ENCODE data around the gene STX18. TPM values are rescaled to one million over a fixed set of nuclear protein-coding genes. Genes with fewer than 3 reads are reported as not detected.

The STX18 gene
- total RNA-seq, 6 experiments from 2014 or later = 11.7 to 18.4 (median 15.8) TPM

- H3K4me1 ChIP-seq = no peaks in the 10 kb centered on the region
- DNase-seq = no peak
- H3K9me3 ChIP-seq = no peaks in the 10 kb centered on the region
- intact Hi-C loops (cut with DNase I) = no loop called here
- no peak for TF ChIP-seq POLR2A (IDR thresholded peaks at IDR 0.05)
- TF ChIP-seq, protein P1, sequence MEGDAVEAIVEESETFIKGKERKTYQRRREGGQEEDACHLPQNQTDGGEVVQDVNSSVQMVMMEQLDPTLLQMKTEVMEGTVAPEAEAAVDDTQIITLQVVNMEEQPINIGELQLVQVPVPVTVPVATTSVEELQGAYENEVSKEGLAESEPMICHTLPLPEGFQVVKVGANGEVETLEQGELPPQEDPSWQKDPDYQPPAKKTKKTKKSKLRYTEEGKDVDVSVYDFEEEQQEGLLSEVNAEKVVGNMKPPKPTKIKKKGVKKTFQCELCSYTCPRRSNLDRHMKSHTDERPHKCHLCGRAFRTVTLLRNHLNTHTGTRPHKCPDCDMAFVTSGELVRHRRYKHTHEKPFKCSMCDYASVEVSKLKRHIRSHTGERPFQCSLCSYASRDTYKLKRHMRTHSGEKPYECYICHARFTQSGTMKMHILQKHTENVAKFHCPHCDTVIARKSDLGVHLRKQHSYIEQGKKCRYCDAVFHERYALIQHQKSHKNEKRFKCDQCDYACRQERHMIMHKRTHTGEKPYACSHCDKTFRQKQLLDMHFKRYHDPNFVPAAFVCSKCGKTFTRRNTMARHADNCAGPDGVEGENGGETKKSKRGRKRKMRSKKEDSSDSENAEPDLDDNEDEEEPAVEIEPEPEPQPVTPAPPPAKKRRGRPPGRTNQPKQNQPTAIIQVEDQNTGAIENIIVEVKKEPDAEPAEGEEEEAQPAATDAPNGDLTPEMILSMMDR (IDR thresholded peaks at IDR 0.05) = no peak
- ATAC-seq = no peak
- no peaks in the 10 kb centered on the region for H3K36me3 ChIP-seq
- no peak overlapping the region for H3K27ac ChIP-seq
- H3K27me3 ChIP-seq = no peaks in the 10 kb centered on the region
- WGBS (ENCODE audit: insufficient coverage, low coverage, low lambda C conversion rate, missing lambda C conversion rate) = 75% methylated on average over 8 of the region's 15 CpGs
- no peak overlapping the region for H3K4me3 ChIP-seq
These were observed 136.4 kb downstream of the STX18 start for GRCh38 chr4:4405358-4405962.

DNA sequence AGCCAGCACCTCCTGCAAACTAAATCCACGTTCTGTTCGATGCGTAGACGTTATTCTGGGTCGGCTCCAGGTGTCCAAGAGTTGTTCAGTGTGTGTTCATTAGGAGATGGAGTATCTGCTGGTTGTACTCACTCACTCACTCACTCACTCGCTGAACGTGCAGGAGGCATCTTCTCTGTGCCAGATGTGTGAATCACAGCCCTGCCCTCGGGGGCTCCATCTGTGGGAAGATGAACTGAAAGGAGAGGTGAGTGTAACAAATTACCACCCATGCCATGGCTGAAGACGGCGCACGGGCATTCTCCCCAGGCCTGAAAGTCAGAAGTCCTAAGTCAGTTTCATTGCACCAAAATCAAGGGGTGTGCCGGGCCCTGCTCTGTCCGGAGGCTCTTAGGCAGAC lies 138.9 kb downstream of the STX18 start:
- Histone ChIP-seq H3K4me1 (no peaks in the 10 kb centered on the region), H3K4me3 (no peak overlapping the region), H3K27ac (no peak overlapping the region), H3K36me3 (no peaks in the 10 kb centered on the region), H3K9me3 (no peaks in the 10 kb centered on the region), H3K27me3 (no peaks in the 10 kb centered on the region)
- DNase-seq = no peak
- no peak for ATAC-seq
- WGBS (ENCODE audit: insufficient coverage, low coverage, low lambda C conversion rate, missing lambda C conversion rate) = 58% methylated on average over 7 of the region's 13 CpGs
- TF ChIP-seq POLR2A (IDR thresholded peaks at IDR 0.05) = no peak
- TF ChIP-seq, protein P1 (IDR thresholded peaks at IDR 0.05) = no peak
- intact Hi-C loops (cut with DNase I) = no loop called here

DNA sequence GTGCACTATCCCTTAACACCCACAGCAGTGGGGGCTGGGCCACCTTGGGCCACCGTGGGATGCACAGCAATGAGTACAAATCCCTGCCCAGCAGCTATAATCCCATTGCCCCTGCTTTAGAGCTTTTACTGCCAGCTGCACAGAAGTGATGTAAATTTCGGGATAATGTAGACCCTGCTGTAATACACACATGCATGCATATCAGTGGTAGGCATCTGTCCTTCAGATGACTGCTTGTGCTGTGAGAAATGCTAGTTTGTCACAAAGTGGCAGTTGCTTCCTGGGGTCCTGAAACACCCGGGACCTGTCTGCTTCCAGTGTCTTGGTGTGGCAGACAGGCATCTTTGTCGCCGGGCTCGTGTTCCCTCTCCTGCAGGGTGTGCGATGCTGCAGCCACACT lies 140.8 kb downstream of the STX18 start:
- WGBS (ENCODE audit: insufficient coverage, low coverage, low lambda C conversion rate, missing lambda C conversion rate) = 25% methylated on average over 2 of the region's 7 CpGs
- intact Hi-C loops (cut with DNase I) = no loop called here
- Histone ChIP-seq H3K36me3 (no peaks in the 10 kb centered on the region), H3K4me3 (no peak overlapping the region), H3K27ac (no peak overlapping the region), H3K4me1 (no peaks in the 10 kb centered on the region), H3K27me3 (no peaks in the 10 kb centered on the region), H3K9me3 (no peaks in the 10 kb centered on the region)
- DNase-seq = no peak
- no peak for ATAC-seq
- TF ChIP-seq POLR2A (IDR thresholded peaks at IDR 0.05) = no peak
- TF ChIP-seq, protein P1 (IDR thresholded peaks at IDR 0.05) = no peak

- 51% methylated on average over 4 of the region's 4 CpGs for WGBS (ENCODE audit: insufficient coverage, low coverage, low lambda C conversion rate, missing lambda C conversion rate)
- TF ChIP-seq, protein P1 (IDR thresholded peaks at IDR 0.05) = no peak
- no peak for TF ChIP-seq POLR2A (IDR thresholded peaks at IDR 0.05)
These were observed 143.4 kb downstream of the STX18 start for GRCh38 chr4:4398430-4398829.

DNA sequence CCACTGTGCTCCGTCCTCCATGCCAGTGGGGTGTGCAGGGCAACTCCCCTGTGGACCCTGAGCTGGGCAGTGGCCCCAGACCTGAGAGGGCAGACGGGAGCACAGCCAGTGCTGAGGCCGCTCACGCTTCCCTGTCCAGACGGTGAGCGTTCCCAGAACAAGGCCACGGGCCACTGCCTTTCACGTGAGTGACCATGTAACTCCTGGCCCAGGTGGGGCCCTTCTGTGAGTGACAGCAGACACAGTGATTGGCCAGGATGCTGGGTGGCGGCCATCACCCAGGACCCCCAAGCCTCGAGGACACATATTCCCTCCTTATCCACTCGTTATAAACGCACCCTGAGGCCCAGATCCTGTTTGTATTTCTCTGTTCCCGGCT lies 144.4 kb downstream of the STX18 start:
- H3K27ac ChIP-seq = no peak overlapping the region
- H3K4me1 ChIP-seq = no peaks in the 10 kb centered on the region
- TF ChIP-seq POLR2A (IDR thresholded peaks at IDR 0.05) = no peak
- TF ChIP-seq, protein P1 (IDR thresholded peaks at IDR 0.05) = no peak
- 67% methylated on average over 1 of the region's 13 CpGs for WGBS (ENCODE audit: insufficient coverage, low coverage, low lambda C conversion rate, missing lambda C conversion rate)
- H3K4me3 ChIP-seq = no peak overlapping the region
- DNase-seq = no peak
- H3K27me3 ChIP-seq = no peaks in the 10 kb centered on the region
- H3K36me3 ChIP-seq = no peaks in the 10 kb centered on the region
- intact Hi-C loops (cut with DNase I) = no loop called here
- ATAC-seq = no peak
- H3K9me3 ChIP-seq = no peaks in the 10 kb centered on the region

More at GRCh38 chr4:4398430-4398829, 143.4 kb downstream of the STX18 start:
- Histone ChIP-seq H3K9me3 (no peaks in the 10 kb centered on the region), H3K36me3 (no peaks in the 10 kb centered on the region), H3K27ac (no peak overlapping the region), H3K4me1 (no peaks in the 10 kb centered on the region), H3K27me3 (no peaks in the 10 kb centered on the region), H3K4me3 (no peak overlapping the region)
- ATAC-seq = no peak
- intact Hi-C loops (cut with DNase I) = no loop called here
- DNase-seq = no peak

All from right lobe of liver (tissue), 6 donors.